Activated T-cell treated with anti-CD3 and anti-CD28 coated beads for 48 hours (primary cell): ENCODE measurements around the gene PHOX2B.

Experiments used
- DNase-seq: peaks from one replicate; pipeline ENCODE4 v3.0.0-alpha.2; 2020; ENCODE audit warnings: low read depth

Gene PHOX2B

GRCh38 chr4:41748571-41749475 lies at the start of gene PHOX2B:
TSS of gene PHOX2B (minus strand) at chr4:41748725. CDS start at chr4:41748610, 115 bp downstream.
- no peak for DNase-seq

- DNase-seq = no peak
Measured at GRCh38 chr4:41797260-41797659, 48.7 kb upstream of the PHOX2B start.

GRCh38 chr4:41796545-41797210 lies 48.2 kb upstream of the PHOX2B start:
- DNase-seq = no peak

DNA sequence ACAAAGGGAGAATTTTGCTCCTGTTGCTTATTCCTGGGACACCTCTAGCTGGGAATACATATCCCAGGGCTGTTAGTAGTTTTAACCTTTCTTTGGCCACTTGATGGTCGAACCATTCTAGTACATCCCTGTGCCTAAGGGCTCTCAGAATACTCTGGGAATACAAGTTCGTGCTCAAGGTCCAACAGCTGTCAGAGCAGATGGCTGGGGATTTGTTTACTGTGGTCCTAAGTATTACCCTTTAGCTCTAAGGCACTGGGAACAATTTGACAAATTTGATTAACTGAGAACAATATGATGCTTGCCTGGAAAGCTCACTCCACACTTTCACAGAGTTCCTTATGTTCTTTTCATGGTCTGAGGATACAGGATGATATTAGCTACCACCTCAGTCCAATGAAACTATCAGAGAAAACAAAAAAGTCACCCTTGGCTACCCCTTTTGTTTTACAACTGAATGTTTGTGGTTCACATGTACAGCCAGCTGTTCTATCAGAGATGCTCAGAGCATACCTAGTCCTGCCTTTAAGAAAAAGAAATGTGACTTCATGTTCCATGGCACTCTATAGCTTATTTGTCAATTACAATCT lies 47.4 kb upstream of the PHOX2B start:
- DNase-seq = no peak

DNA sequence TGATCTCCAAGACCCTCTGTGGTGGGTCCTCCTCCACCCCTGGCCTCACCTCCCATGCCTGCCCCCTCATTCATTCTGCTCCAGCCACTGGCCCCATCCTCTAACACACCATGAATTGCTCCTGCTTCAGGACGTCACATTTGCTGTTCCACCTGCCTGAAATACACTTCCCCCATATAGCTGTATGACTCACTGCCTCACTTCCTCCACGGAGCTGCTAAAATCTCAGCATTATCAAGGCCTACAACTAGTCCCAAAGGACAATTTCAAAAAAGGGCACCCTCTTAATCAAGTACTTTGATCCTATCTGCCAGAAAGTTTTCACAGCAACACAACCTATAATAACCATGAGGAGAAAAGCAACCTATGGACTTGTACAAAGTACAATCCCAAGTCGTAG lies 43.6 kb upstream of the PHOX2B start:
- DNase-seq = no peak

DNA sequence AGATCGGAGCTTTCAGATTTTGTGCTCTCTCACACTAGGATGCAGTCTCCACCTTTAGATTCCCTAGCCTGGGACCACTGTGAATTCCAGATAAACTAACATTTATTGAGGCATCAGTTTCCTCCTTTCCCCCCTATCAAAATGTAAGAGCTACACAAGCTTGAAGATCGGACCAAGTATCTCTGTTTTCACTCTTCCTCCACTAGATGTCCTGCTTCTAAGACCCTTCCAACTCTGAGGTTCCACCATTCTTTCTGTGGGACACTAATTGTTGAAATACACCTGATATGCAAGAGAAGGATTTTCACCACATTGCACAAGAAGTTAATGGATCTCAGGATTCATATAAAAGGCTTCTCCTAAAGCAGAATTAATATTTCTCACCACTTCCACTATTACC lies 43.0 kb upstream of the PHOX2B start:
- DNase-seq = no peak

GRCh38 chr4:41787931-41788330 lies 39.4 kb upstream of the PHOX2B start:
- DNase-seq = no peak

DNA sequence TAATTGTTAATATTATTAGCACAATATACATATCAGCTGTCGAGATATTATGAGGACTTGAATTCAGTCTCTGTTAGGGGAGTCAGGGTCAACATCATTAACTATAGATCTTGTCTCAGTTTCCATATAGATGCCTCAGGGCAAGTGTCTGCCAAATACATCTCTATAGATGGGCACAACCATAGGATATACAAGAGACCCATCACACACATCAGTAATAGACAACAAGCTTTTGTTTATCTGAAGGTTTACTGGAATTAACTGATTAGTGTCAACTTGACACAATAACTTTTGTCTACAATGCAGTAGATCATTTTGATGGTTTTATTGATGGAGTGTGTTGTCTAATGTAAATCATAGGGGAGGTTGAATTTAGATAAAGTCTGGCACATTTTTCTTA lies 37.1 kb upstream of the PHOX2B start:
- no peak for DNase-seq

DNA sequence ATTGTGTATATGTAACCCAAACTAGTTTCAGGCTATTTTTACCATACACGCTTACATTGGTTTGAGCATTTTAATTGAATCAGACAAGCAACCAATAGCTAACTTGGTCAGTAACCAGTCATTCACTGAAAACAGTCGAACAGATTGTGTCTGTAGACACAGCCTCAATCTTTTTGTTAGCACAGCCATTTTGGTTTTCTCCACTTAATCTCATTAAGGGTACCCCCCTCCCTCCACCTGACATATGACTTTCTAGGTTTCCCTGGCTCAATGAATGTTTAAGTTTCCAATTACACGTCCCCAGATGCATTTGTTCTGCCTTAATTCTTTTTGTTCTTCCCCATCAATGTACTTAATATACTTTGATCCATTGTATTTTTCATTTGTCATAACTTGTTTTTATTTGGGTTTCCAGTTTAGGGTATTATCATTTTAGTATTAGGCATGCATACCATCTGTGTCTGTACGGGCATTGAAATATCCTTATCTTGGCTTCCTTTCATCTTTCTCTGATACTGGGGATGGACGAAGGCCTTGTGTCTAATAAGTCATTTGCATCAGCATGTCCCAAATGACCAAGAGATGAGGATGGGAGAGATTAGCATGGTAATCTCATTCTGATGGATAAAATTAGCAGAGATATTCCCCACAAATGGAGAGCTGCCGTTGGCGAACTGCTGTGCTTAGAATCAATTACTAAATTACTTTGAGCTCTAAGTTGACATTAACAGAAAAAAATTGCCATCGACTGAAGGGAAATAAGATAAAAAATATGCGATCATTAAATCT lies 35.9 kb upstream of the PHOX2B start:
- no peak for DNase-seq

- no peak for DNase-seq
Measured at GRCh38 chr4:41776466-41776865, 27.9 kb upstream of the PHOX2B start.

DNA sequence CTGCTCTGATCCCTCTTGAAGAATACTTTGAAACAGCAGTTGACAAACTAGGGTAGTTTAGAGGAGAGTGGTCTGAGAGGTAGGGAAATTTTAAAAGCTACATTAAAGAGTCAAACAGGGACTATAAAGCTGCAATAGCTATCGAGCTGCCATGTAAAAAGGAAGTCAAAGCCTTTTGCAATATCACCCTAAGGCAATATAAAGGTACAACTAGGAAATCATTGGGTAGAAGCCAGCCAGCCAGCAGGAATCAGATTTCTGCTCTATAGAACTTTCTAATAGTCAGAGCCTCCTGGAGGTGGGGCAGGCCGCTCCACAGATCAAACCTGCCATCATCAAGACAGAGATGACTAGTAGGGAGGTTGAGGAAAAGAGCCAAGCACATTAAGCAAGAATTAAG lies 15.2 kb upstream of the PHOX2B start:
- DNase-seq = no peak

DNA sequence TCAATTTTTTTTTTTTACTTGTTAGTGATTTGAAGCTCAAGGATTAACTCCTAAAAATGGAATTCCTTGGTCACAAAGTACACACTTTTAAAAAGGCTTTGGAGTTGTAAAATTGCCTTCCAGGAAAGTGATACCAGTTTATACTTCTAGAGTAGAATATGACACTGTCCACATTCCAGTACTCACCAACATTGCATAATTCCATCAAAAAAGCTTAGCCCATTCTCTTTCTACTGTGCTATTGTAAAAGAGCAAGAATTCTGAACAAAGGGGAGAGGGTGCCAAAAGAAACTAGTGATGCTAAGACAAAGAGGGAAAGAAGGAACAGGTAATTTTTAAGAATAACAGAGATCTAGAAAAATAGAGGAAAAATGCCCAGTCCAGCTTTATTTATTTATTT lies 10.4 kb upstream of the PHOX2B start:
- no peak for DNase-seq

DNA sequence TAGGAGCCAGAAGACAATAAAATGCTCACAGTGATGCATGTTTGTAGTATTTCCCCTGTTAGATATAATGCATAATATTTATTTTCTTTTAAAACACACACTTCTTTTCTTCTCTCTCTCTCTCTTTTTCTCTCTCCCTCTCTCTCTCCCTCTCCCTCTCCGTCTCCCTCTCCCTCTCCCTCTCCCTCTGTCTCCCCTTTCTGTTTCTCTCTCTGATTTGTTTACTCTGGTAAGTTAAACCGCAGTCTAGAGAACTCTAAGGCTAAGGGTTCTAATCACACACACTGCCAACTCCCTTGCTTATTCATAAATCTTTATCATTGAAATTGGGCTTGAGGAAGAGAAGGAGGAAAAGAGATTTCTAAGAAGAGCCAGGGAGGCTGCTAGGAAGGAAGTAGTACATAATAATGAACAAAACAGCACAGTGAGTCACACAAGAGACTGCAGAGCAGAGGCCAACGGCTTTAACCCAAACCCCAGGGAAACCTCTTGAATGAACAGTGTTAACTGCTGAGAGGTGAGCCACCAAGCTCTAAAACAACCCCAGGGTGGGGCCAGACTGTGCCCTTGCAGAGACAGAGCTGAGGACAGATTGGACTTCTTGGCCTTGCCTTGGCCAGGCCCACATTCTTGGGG lies 9.1 kb upstream of the PHOX2B start:
- DNase-seq = no peak

- DNase-seq = no peak
Measured at GRCh38 chr4:41753942-41754341, 5.4 kb upstream of the PHOX2B start.

GRCh38 chr4:41752081-41752836 lies 3.7 kb upstream of the PHOX2B start:
- no peak for DNase-seq

- no peak for DNase-seq
Measured at GRCh38 chr4:41751449-41752061, 3.0 kb upstream of the PHOX2B start.

DNA sequence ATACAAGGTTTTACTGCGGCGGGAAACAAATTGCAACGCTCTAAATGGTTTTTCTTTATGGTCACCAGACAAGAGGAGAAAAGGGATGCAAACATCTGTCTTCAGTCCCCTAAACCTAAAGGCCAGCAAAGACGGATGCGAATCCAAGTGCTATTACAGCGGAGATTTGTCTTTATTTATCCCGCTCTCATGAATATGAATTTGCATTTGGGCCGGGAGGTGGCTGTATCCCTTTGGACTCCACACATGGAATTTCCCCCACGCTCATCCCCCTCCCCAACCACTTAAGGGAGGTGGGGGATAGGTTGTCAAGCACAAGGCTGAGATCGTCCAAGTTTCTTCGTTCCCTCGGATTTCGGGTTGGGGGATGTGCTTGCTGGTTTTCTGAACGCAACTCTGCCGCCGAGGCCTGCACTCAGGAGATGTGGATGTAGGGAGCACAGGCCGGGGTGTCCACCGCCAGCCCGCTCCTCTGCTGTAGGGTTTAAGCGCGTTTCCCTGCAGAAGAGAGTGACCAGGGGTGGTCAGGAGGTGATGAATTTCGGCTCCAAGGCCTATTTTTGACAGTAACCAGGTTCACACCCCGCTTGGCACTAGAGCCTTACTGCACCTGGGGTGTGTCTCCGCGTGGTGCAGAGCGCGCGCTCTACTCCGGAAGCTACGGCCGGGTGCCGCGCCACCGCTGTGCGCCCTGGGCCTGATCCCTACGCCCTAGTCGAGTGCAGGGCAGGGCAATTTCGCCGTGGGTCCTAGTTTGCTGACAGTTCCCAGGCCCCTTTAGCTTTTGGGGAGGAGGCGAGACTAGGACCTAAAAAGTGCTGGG lies 2.3 kb upstream of the PHOX2B start:
- DNase-seq = no peak

DNA sequence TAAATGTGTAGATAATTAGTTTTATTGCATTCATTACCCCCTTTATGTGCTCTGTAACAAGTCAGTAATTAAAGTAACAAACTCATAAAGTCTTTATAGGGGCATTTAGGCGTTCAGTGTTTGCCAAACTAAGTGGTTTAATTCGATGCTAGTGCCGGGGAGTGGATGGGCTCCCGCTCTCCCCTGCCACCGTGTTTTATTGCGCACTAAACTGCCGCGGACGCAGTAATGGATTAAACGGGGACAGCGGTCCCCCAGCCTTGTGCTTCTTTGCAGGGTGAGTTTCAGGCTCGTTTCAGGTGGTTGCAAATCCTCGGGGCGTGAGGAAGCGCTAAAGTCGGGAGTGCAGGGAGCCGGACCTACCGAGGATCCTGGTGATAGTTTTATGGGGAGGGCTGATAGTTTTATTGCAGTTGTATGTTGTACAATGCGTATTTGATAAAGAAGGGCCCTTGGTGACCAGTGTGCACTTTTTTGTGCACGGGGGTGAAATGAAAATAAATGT lies 1.6 kb upstream of the PHOX2B start:
- DNase-seq = no peak

GRCh38 chr4:41749631-41750039 lies 1.1 kb upstream of the PHOX2B start:
- DNase-seq = no peak
